OCI-LY1 (cell line): Measurements from ENCODE around the gene STRA6.

Source experiments
- H2AFZ ChIP-seq: fragments of 200-600 bp; sonication (generic), shearing (Covaris generic); 2 replicates; pipeline ENCODE4 v1.6.0; 2014; ENCODE audit warnings: antibody characterized with exemption, mild to moderate bottlenecking, low read length
- H3F3A ChIP-seq: fragments of 200-600 bp; sonication (generic), shearing (Covaris generic); 2 replicates; pipeline ENCODE4 v1.6.0; 2014; ENCODE audit warnings: mild to moderate bottlenecking, antibody characterized with exemption, low read length, moderate library complexity; ENCODE audit not compliant: insufficient read depth
- H3K27ac ChIP-seq: fragments of 200-600 bp; sonication (generic); 2 replicates; pipeline ENCODE4 v1.5.1; 2014; ENCODE audit warnings: low read length, mixed run types, mild to moderate bottlenecking, low read depth; ENCODE audit not compliant: poor library complexity, severe bottlenecking
- H3K27me3 ChIP-seq: fragments of 200-600 bp; sonication (generic); 2 replicates; pipeline ENCODE4 v1.6.0; 2014; ENCODE audit warnings: antibody characterized with exemption, mild to moderate bottlenecking, low read length, moderate library complexity; ENCODE audit not compliant: insufficient read depth
- H3K36me3 ChIP-seq: fragments of 200-600 bp; sonication (generic); 2 replicates; pipeline ENCODE4 v1.6.1; 2014; ENCODE audit warnings: mild to moderate bottlenecking, antibody characterized with exemption, low read length, moderate library complexity, mixed read lengths; ENCODE audit not compliant: insufficient read depth
- H3K4me1 ChIP-seq: fragments of 200-600 bp; sonication (generic); 2 replicates; pipeline ENCODE4 v1.5.1; 2014; ENCODE audit warnings: mild to moderate bottlenecking, low read length, moderate library complexity; ENCODE audit not compliant: insufficient read depth, severe bottlenecking
- H3K4me2 ChIP-seq: fragments of 200-600 bp; sonication (generic), shearing (Covaris generic); 2 replicates; pipeline ENCODE4 v1.6.1; 2014; ENCODE audit warnings: low read length
- H3K4me3 ChIP-seq: fragments of 200-600 bp; sonication (generic); 2 replicates; pipeline ENCODE4 v1.5.1; 2014; ENCODE audit warnings: low read length, low read depth, mild to moderate bottlenecking, mixed read lengths; ENCODE audit not compliant: poor library complexity, severe bottlenecking
- H3K79me2 ChIP-seq: fragments of 200-600 bp; shearing (Covaris generic); 2 replicates; pipeline ENCODE4 v1.6.1; 2016; ENCODE audit warnings: mixed run types, low read length, mixed read lengths; ENCODE audit not compliant: insufficient read depth
- H3K9ac ChIP-seq: fragments of 200-600 bp; sonication (generic), shearing (Covaris generic); 2 replicates; pipeline ENCODE4 v1.6.1; 2014; ENCODE audit warnings: mild to moderate bottlenecking, low read length, mixed read lengths
- H3K9me2 ChIP-seq: fragments of 200-600 bp; sonication (generic), shearing (Covaris generic); 2 replicates; pipeline ENCODE4 v1.6.1; 2014; ENCODE audit warnings: low read depth, mild to moderate bottlenecking, low read length, mixed read lengths
- H3K9me3 ChIP-seq: fragments of 200-600 bp; shearing (Covaris generic); 2 replicates; pipeline ENCODE4 v1.6.1; 2014; ENCODE audit warnings: low read length, mixed read lengths
- H4K20me1 ChIP-seq: fragments of 200-600 bp; sonication (generic), shearing (Covaris generic); 2 replicates; pipeline ENCODE4 v1.6.0; 2016; ENCODE audit warnings: mild to moderate bottlenecking, low read length; ENCODE audit not compliant: insufficient read depth
- EZH2 ChIP-seq: fragments of 200-600 bp; sonication (generic), shearing (Covaris generic); IDR thresholded peaks from 2 replicates; pipeline ENCODE4 v1.8.0; 2017; ENCODE audit warnings: borderline replicate concordance, mixed run types, mild to moderate bottlenecking, antibody characterized with exemption, low read length, moderate library complexity, mixed read lengths
- TF ChIP-seq, protein P1 (sequence below): fragments of 200-600 bp; sonication (generic), shearing (Covaris generic); IDR thresholded peaks from 2 replicates; pipeline ENCODE4 v1.5.1; 2017; ENCODE audit warnings: mild to moderate bottlenecking, antibody characterized with exemption, low read length, moderate library complexity, mixed read lengths

Gene STRA6

DNA sequence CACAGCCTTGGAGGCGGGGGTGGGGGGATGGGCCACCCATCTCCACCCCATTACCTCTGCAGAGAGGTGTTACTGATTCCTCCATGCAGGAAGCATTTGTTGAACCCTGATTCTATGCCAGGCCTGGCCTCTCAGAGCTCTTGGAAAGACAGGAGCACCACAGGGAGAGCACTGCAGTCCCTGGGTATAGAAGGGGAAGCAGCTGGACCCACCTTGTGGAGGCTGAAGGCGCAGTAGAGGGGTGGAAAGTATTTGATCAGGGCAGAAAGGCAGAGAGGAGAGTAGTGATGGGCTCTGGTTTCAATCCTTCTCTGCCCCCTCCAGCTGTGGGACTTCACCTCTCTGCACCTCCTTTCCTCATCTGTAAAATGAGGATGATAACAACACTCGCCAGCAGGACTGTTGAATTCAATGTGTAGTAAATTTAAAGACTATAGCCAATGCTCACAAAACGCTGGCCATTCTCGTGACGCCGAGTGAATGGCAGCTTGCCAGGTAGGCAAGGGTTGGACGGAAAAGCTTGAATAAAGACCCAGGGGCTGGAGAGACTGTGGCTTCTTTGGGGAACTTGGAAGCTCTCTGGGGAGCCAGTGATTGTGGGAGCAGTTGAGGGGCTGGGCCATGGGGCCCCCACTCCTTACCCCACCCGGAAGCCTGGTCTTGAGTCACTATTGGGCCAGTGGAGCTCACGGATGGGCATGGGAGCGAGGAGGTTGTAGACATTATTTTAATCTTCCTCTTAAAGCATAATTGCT lies 25.6 kb upstream of the STRA6 start:
- H3F3A ChIP-seq = no peaks in the 10 kb centered on the region
- H3K27me3 ChIP-seq = no peaks in the 10 kb centered on the region; the same call in 1 of the 2 replicates
- TF ChIP-seq, protein P1, sequence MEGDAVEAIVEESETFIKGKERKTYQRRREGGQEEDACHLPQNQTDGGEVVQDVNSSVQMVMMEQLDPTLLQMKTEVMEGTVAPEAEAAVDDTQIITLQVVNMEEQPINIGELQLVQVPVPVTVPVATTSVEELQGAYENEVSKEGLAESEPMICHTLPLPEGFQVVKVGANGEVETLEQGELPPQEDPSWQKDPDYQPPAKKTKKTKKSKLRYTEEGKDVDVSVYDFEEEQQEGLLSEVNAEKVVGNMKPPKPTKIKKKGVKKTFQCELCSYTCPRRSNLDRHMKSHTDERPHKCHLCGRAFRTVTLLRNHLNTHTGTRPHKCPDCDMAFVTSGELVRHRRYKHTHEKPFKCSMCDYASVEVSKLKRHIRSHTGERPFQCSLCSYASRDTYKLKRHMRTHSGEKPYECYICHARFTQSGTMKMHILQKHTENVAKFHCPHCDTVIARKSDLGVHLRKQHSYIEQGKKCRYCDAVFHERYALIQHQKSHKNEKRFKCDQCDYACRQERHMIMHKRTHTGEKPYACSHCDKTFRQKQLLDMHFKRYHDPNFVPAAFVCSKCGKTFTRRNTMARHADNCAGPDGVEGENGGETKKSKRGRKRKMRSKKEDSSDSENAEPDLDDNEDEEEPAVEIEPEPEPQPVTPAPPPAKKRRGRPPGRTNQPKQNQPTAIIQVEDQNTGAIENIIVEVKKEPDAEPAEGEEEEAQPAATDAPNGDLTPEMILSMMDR = no peak
- TF ChIP-seq EZH2 = no peak
- H3K4me3 ChIP-seq = no peak overlapping the region
- no peaks in the 10 kb centered on the region for H3K36me3 ChIP-seq
- H3K4me1 ChIP-seq = no peaks in the 10 kb centered on the region
- H2AFZ ChIP-seq = no peak overlapping the region
- no peak overlapping the region for H3K27ac ChIP-seq
- H3K79me2 ChIP-seq = no peaks in the 10 kb centered on the region
- H3K9me2 ChIP-seq = no peaks in the 10 kb centered on the region
- H4K20me1 ChIP-seq = no peaks in the 10 kb centered on the region
- H3K9me3 ChIP-seq = no peaks in the 10 kb centered on the region
- no peak overlapping the region for H3K4me2 ChIP-seq
- H3K9ac ChIP-seq = no peak overlapping the region

DNA sequence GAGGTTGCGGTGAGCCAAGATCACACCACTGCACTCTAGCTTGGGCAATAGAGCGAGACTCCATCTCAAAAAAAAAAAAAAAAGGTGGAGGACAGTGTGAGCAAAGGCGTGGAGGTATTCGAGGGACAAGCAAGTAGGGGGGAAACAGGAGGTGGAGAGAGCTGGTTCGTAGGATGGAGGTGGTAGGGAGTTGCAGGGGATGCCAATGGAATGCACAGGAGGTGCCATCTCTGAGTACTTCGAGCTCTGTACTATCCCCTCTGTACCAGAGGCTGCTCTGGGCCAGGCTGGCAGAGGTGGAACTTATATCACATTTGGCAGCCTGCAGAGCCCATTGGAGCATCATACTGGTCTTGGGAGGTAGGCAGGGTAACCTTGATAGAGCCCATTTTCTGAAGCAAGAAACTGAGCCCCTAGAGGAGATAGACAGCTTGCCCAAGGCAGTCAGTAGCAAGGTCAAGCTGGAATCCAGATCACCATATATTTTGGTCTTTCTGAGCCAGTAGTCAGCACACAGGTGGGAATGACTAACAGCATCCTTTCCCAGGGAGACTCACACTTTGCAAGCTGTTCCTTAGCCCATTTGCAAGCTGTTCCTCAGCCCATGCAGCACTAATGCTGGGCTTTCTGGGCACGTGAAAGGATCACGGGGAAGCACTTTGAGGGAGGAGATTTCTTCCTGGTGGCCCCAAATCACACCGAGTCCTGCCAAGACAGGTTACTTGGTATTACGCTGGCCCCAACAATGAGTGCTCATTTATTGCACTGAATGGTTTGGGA lies 24.4 kb upstream of the STRA6 start:
- Histone ChIP-seq H3F3A (no peaks in the 10 kb centered on the region), H3K27ac (no peak overlapping the region), H3K9ac (no peak overlapping the region), H3K9me3 (no peaks in the 10 kb centered on the region), H3K36me3 (no peaks in the 10 kb centered on the region), H3K9me2 (no peaks in the 10 kb centered on the region), H3K4me1 (no peaks in the 10 kb centered on the region), H3K4me3 (no peak overlapping the region), H3K27me3 (no peaks in the 10 kb centered on the region; the same call in 1 of the 2 replicates), H4K20me1 (no peaks in the 10 kb centered on the region), H3K79me2 (no peaks in the 10 kb centered on the region), H3K4me2 (no peak overlapping the region), H2AFZ (no peak overlapping the region)
- TF ChIP-seq, protein P1 = no peak
- TF ChIP-seq EZH2 = no peak

DNA sequence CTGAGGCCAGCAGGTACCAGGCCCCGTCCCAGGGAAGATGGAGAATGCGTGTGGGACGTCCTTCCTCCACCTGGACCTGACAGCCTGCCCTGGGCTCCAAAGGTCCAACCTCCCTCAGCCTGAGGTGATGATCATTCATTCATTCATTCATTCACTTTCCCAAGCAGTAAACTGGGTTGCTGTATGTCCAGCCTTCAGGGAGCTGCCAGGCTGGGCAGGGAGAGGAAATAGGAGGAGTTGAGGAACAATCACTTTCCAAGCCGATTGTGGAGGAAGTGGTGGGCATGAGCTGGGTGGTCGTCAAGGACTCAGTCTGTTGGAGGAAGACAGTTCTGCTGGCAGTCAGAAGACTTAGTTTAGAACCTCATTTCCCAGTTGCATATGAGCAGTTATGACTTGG lies 23.3 kb upstream of the STRA6 start:
- Histone ChIP-seq H3K27ac (no peak overlapping the region), H3K27me3 (no peaks in the 10 kb centered on the region; the same call in 1 of the 2 replicates), H3K4me3 (no peak overlapping the region), H3K79me2 (no peaks in the 10 kb centered on the region), H3F3A (no peaks in the 10 kb centered on the region), H2AFZ (no peak overlapping the region), H3K9me2 (no peaks in the 10 kb centered on the region), H3K9ac (no peak overlapping the region), H3K4me1 (no peaks in the 10 kb centered on the region), H3K4me2 (no peak overlapping the region), H3K36me3 (no peaks in the 10 kb centered on the region), H4K20me1 (no peaks in the 10 kb centered on the region), H3K9me3 (no peaks in the 10 kb centered on the region)
- TF ChIP-seq, protein P1 = no peak
- no peak for TF ChIP-seq EZH2
